Mesothelial cell of epicardium (in vitro differentiated cells): ENCODE measurements around the gene PLD5. TPM values are rescaled to one million over a fixed set of nuclear protein-coding genes. Genes with fewer than 3 reads are reported as not detected.
"Not testable (repeated sequence)": the region's sequence is repeated elsewhere in the genome, so short reads cannot be mapped to it uniquely, and the experiment has no call there.

Experiments used
- DNase-seq, 2 experiments: peaks; one replicate each; pipeline ENCODE4 v3.0.0; 2021; ENCODE audit warnings: low spot score in 2 of 2; ENCODE audit not compliant: unreplicated experiment in 2 of 2
- H3K27ac Mint-ChIP-seq: 2 replicates; pipeline ENCODE4 v1.8.0; 2021; ENCODE audit warnings: mixed read lengths
- H3K27me3 Mint-ChIP-seq: 2 replicates; pipeline ENCODE4 v1.8.0; 2021; ENCODE audit warnings: low read depth, mixed read lengths
- H3K36me3 Mint-ChIP-seq: 2 replicates; pipeline ENCODE4 v1.8.0; 2021; ENCODE audit warnings: mixed read lengths
- H3K4me1 Mint-ChIP-seq: 2 replicates; pipeline ENCODE4 v1.8.0; 2021; ENCODE audit warnings: mixed read lengths
- H3K4me3 Mint-ChIP-seq: 2 replicates; pipeline ENCODE4 v1.8.0; 2021; ENCODE audit warnings: mild to moderate bottlenecking, moderate library complexity, mixed read lengths
- H3K9me3 Mint-ChIP-seq: 2 replicates; pipeline ENCODE4 v1.8.0; 2021; ENCODE audit warnings: mixed read lengths
- total RNA-seq: library from RNA; stranded (reverse); gene quantifications from 3 replicates; pipeline ENCODE4 v1.2.1, GENCODE V29; 2021
- TF ChIP-seq, protein P1 (sequence below): fragments of 200-600 bp; sonication (generic); IDR thresholded peaks from one replicate; pipeline ENCODE4 v1.5.0; 2021; ENCODE audit warnings: antibody characterized with exemption; ENCODE audit not compliant: unreplicated experiment

The PLD5 gene
- total RNA-seq, 1 donor from 2014 or later, result 4.3 TPM

GRCh38 chr1:242132121-242132817 lies 392.2 kb downstream of the PLD5 start:
- peaks cover 17% of the 10 kb centered on the region for H3K9me3 Mint-ChIP-seq
- peaks cover 6% of the 10 kb centered on the region for H3K4me1 Mint-ChIP-seq
- H3K27ac Mint-ChIP-seq, result no peak overlapping the region
- no peaks in the 10 kb centered on the region for H3K36me3 Mint-ChIP-seq
- no peak overlapping the region for H3K4me3 Mint-ChIP-seq
- DNase-seq, result no peak
- H3K27me3 Mint-ChIP-seq, result no peaks in the 10 kb centered on the region
- TF ChIP-seq, protein P1, sequence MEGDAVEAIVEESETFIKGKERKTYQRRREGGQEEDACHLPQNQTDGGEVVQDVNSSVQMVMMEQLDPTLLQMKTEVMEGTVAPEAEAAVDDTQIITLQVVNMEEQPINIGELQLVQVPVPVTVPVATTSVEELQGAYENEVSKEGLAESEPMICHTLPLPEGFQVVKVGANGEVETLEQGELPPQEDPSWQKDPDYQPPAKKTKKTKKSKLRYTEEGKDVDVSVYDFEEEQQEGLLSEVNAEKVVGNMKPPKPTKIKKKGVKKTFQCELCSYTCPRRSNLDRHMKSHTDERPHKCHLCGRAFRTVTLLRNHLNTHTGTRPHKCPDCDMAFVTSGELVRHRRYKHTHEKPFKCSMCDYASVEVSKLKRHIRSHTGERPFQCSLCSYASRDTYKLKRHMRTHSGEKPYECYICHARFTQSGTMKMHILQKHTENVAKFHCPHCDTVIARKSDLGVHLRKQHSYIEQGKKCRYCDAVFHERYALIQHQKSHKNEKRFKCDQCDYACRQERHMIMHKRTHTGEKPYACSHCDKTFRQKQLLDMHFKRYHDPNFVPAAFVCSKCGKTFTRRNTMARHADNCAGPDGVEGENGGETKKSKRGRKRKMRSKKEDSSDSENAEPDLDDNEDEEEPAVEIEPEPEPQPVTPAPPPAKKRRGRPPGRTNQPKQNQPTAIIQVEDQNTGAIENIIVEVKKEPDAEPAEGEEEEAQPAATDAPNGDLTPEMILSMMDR, result no peak

- H3K27me3 Mint-ChIP-seq, result no peaks in the 10 kb centered on the region
- H3K9me3 Mint-ChIP-seq, result peaks cover 7% of the 10 kb centered on the region
- TF ChIP-seq, protein P1, result no peak
- H3K4me1 Mint-ChIP-seq, result peaks cover 6% of the 10 kb centered on the region
- DNase-seq, result no peak
- no peaks in the 10 kb centered on the region for H3K36me3 Mint-ChIP-seq
- no peak overlapping the region for H3K27ac Mint-ChIP-seq
- no peak overlapping the region for H3K4me3 Mint-ChIP-seq
Observed at GRCh38 chr1:242128951-242129502, 395.5 kb downstream of the PLD5 start.

- peaks cover 4% of the 10 kb centered on the region for H3K9me3 Mint-ChIP-seq
- H3K4me1 Mint-ChIP-seq, result no peaks in the 10 kb centered on the region
- no peak for DNase-seq
Observed at GRCh38 chr1:242120432-242120831, 404.1 kb downstream of the PLD5 start.

GRCh38 chr1:242100921-242101320 lies 423.6 kb downstream of the PLD5 start:
- Mint-ChIP-seq H3K36me3 (no peaks in the 10 kb centered on the region), H3K27me3 (no peaks in the 10 kb centered on the region), H3K4me1 (no peaks in the 10 kb centered on the region), H3K9me3 (peaks cover 3% of the 10 kb centered on the region), H3K4me3 (no peak overlapping the region), H3K27ac (no peak overlapping the region)
- no peak for DNase-seq
- TF ChIP-seq, protein P1, result no peak

More at GRCh38 chr1:242120432-242120831, 404.1 kb downstream of the PLD5 start:
- Mint-ChIP-seq H3K36me3 (no peaks in the 10 kb centered on the region), H3K27ac (no peak overlapping the region), H3K4me3 (no peak overlapping the region), H3K27me3 (no peaks in the 10 kb centered on the region)
- TF ChIP-seq, protein P1, result no peak

- H3K4me1 Mint-ChIP-seq, H3K9me3 Mint-ChIP-seq, H3K27ac Mint-ChIP-seq, H3K36me3 Mint-ChIP-seq, H3K27me3 Mint-ChIP-seq, DNase-seq, H3K4me3 Mint-ChIP-seq: not testable (repeated sequence)
Observed at GRCh38 chr1:242097283-242097682, 427.2 kb downstream of the PLD5 start.

DNA sequence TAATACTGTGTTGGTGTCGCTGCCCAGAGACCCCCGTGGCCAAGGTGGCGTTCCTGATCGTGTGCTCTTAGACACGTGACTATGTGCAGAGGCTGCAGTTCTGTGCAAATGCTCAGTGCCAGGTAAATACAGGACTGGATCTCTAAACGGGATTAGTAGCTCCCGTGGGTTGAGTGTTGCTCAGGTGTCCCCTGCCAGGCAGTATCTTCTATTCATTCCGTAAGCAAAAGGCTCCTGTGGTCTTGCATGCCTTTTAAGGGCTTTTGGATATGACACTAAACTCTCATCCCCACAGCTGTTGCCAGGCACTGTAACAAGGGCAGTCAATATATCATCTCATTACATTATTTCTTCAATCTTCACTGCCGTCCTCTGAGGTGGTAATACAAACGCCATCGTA lies 431.4 kb downstream of the PLD5 start:
- Mint-ChIP-seq H3K27ac (no peak overlapping the region), H3K4me3 (no peak overlapping the region), H3K36me3 (no peaks in the 10 kb centered on the region), H3K27me3 (no peaks in the 10 kb centered on the region), H3K4me1 (peaks cover under 1% of the 10 kb centered on the region), H3K9me3 (peaks cover under 1% of the 10 kb centered on the region)
- DNase-seq, result no peak
- TF ChIP-seq, protein P1, result no peak
